CD4-positive, alpha-beta T cell (primary cell): ENCODE results near the gene DNAH17. TPM values are rescaled to one million over a fixed set of nuclear protein-coding genes. Genes with fewer than 3 reads are reported as not detected.

Experiments
- ATAC-seq: fragments of 200-7000 bp; cut with Tn5 transposase; one replicate; pipeline ENCODE4 v1.10.0; 2022; ENCODE audit warnings: mild to moderate bottlenecking; ENCODE audit not compliant: poor library complexity
- CTCF ChIA-PET: fragments of 350-600 bp; sonication (Branson Sonifier 250); formaldehyde crosslinking; loops from one replicate; lab custom pipeline; 2021; ENCODE audit warnings: antibody characterized with exemption, inconsistent platforms; lab: Charles Lee
- POLR2A ChIA-PET: fragments of 350-600 bp; sonication (Branson Sonifier 250); formaldehyde crosslinking; loops from one replicate; lab custom pipeline; 2021; ENCODE audit warnings: antibody characterized with exemption, inconsistent platforms; lab: Charles Lee
- DNase-seq, 14 experiments: peaks; one replicate each; pipeline ENCODE4 v3.0.0-alpha.2; 2013 to 2020; ENCODE audit warnings: mixed read lengths in 2 of 14
- H3K27ac ChIP-seq, 2 donors: one replicate each; pipeline versions ENCODE4 v1.5.1 to v1.7.0; 2013; ENCODE audit warnings: low read length in 2 of 2, low read depth in 1 of 2, mild to moderate bottlenecking in 1 of 2
- H3K27me3 ChIP-seq, 2 experiments: 1 replicate in 1 of 2; 2 replicates in 1 of 2; pipeline versions ENCODE4 v1.6.1 to v1.7.0; 2013; ENCODE audit warnings: low read length in 2 of 2, control low read depth in 1 of 2, mild to moderate bottlenecking in 1 of 2, moderate library complexity in 1 of 2; ENCODE audit not compliant: insufficient read depth in 2 of 2, control insufficient read depth in 1 of 2
- H3K36me3 ChIP-seq: one replicate; pipeline ENCODE4 v1.6.1; 2013; ENCODE audit warnings: low read length, control low read depth; ENCODE audit not compliant: insufficient read depth
- H3K4me1 ChIP-seq: one replicate; pipeline ENCODE4 v1.6.1; 2013; ENCODE audit warnings: low read length, control low read depth; ENCODE audit not compliant: insufficient read depth
- H3K4me3 ChIP-seq: one replicate; pipeline ENCODE4 v1.5.1; 2013; ENCODE audit warnings: mild to moderate bottlenecking, low read length, moderate library complexity
- H3K9me3 ChIP-seq, 2 experiments: 1 replicate in 1 of 2; 2 replicates in 1 of 2; pipeline versions ENCODE4 v1.6.1 to v1.7.0; 2013; ENCODE audit warnings: low read length in 2 of 2, mild to moderate bottlenecking in 2 of 2, control low read depth in 1 of 2, moderate library complexity in 1 of 2; ENCODE audit not compliant: control insufficient read depth in 1 of 2, insufficient read depth in 1 of 2
- H3K27ac Mint-ChIP-seq: one replicate; pipeline ENCODE4 v1.8.0; 2020; ENCODE audit warnings: mixed read lengths
- H3K27me3 Mint-ChIP-seq: one replicate; pipeline ENCODE4 v1.8.0; 2021; ENCODE audit warnings: mixed read lengths
- H3K36me3 Mint-ChIP-seq: one replicate; pipeline ENCODE4 v1.8.0; 2021; ENCODE audit warnings: low read depth, mixed read lengths
- H3K4me1 Mint-ChIP-seq: one replicate; pipeline ENCODE4 v1.8.0; 2021; ENCODE audit warnings: low read depth, mixed read lengths
- H3K4me3 Mint-ChIP-seq: one replicate; pipeline ENCODE4 v1.8.0; 2020; ENCODE audit warnings: mild to moderate bottlenecking, mixed read lengths
- H3K9me3 Mint-ChIP-seq: one replicate; pipeline ENCODE4 v1.8.0; 2020; ENCODE audit warnings: mixed read lengths
- CTCF ChIP-seq: fragments of 200-600 bp; IDR thresholded peaks from one replicate; pipeline ENCODE4 v1.8.0; 2022; ENCODE audit warnings: antibody characterized with exemption, mild to moderate bottlenecking
- intact Hi-C, 2 experiments: fragments of 100-400 bp; cut with DNase I in 1 of 2; cut with micrococcal nuclease in 1 of 2; formaldehyde crosslinking; loops; one replicate each; pipeline versions ENCODE4 v1.15.1 to v1.9.0; 2023 to 2025; cut with DNase I, micrococcal nuclease
- total RNA-seq, 174 experiments: library from RNA in 2 of 174; stranded (reverse) in 2 of 174; gene quantifications; one replicate each; pipeline ENCODE4 v1.2.3 and lab custom pipeline; 2021 to 2026

The DNAH17 gene
- total RNA-seq, 2 experiments from 2014 or later, result 0.14 TPM; not detected in 1

- no peak for TF ChIP-seq CTCF
- H3K36me3 ChIP-seq, result peaks cover 78% of the 10 kb centered on the region
- H3K36me3 Mint-ChIP-seq, result peaks cover 65% of the 10 kb centered on the region
- DNase-seq (no peak), ATAC-seq (no peak)
- no peaks in the 10 kb centered on the region for H3K9me3 ChIP-seq
- peaks cover 12% of the 10 kb centered on the region for H3K4me1 ChIP-seq
- H3K4me1 Mint-ChIP-seq, result peaks cover 13% of the 10 kb centered on the region
- no peaks in the 10 kb centered on the region for H3K9me3 Mint-ChIP-seq
- H3K27me3 ChIP-seq, result no peaks in the 10 kb centered on the region
- no peak overlapping the region for H3K4me3 ChIP-seq
- ChIA-PET POLR2A (no interaction called here), CTCF (no interaction called here)
- no peak overlapping the region for H3K4me3 Mint-ChIP-seq
- no peak overlapping the region for H3K27ac ChIP-seq
- intact Hi-C loops, result loop anchor here (10.0 kb wide), 3 partner anchors 301 to 411 kb away; partner anchors contain the start of gene TMC6 (in 1 of the 2)
- no peak overlapping the region for H3K27ac Mint-ChIP-seq
- H3K27me3 Mint-ChIP-seq, result no peaks in the 10 kb centered on the region
Observed at GRCh38 chr17:78425429-78425828, 151.8 kb downstream of the DNAH17 start.

GRCh38 chr17:78423961-78424675 is 153.1 kb downstream of the DNAH17 start:
- no peak for ATAC-seq
- intact Hi-C loops, result loop anchor here (5.0 to 10.0 kb wide), 4 partner anchors 42 to 409 kb away; partner anchors contain the start of gene TMC6 (in 1 of the 2)
- TF ChIP-seq CTCF, result no peak
- Histone ChIP-seq H3K36me3 (peaks cover 80% of the 10 kb centered on the region), H3K4me3 (no peak overlapping the region), H3K27ac (no peak overlapping the region), H3K4me1 (peaks cover 12% of the 10 kb centered on the region), H3K9me3 (no peaks in the 10 kb centered on the region), H3K27me3 (no peaks in the 10 kb centered on the region)
- DNase-seq, result no peak
- ChIA-PET POLR2A (no interaction called here), CTCF (interaction anchor here (0.8 kb wide), 1 partner anchor 64 kb away, joined by 3 read pairs; no protein-coding TSS in a partner anchor)
- Mint-ChIP-seq H3K27ac (no peak overlapping the region), H3K36me3 (peaks cover 66% of the 10 kb centered on the region), H3K9me3 (no peaks in the 10 kb centered on the region), H3K4me3 (no peak overlapping the region), H3K4me1 (peaks cover 16% of the 10 kb centered on the region), H3K27me3 (no peaks in the 10 kb centered on the region)

GRCh38 chr17:78422872-78423588 is 154.2 kb downstream of the DNAH17 start:
- no peaks in the 10 kb centered on the region for H3K27me3 ChIP-seq
- H3K4me3 Mint-ChIP-seq, result no peak overlapping the region
- intact Hi-C loops, result loop anchor here (1.0 to 10.0 kb wide), 8 partner anchors 41 to 408 kb away; partner anchors contain the start of genes SOCS3 (in 2 of the 2) and TMC6 (in 1 of the 2)
- no peak overlapping the region for H3K27ac Mint-ChIP-seq
- H3K4me1 Mint-ChIP-seq, result peaks cover 20% of the 10 kb centered on the region
- H3K4me1 ChIP-seq, result peaks cover 12% of the 10 kb centered on the region
- H3K27me3 Mint-ChIP-seq, result no peaks in the 10 kb centered on the region
- H3K36me3 Mint-ChIP-seq, result peaks cover 66% of the 10 kb centered on the region
- H3K4me3 ChIP-seq, result no peak overlapping the region
- ATAC-seq (no peak), DNase-seq (no peak)
- POLR2A ChIA-PET, result interaction anchor here (1.2 to 2.6 kb wide), 2 partner anchors 80 to 172 kb away, joined by 3 to 24 read pairs; no protein-coding TSS in a partner anchor
- CTCF ChIA-PET, result interaction anchor here (1.2 to 3.3 kb wide), 9 partner anchors 41 to 338 kb away, joined by 4 to 40 read pairs (median 10); partner anchors contain the start of gene SOCS3
- no peaks in the 10 kb centered on the region for H3K9me3 ChIP-seq
- H3K27ac ChIP-seq, result no peak overlapping the region
- H3K9me3 Mint-ChIP-seq, result no peaks in the 10 kb centered on the region
- no peak for TF ChIP-seq CTCF
- H3K36me3 ChIP-seq, result peaks cover 86% of the 10 kb centered on the region
